ENCODE measurements around the gene SUPT4H1.

DNA sequence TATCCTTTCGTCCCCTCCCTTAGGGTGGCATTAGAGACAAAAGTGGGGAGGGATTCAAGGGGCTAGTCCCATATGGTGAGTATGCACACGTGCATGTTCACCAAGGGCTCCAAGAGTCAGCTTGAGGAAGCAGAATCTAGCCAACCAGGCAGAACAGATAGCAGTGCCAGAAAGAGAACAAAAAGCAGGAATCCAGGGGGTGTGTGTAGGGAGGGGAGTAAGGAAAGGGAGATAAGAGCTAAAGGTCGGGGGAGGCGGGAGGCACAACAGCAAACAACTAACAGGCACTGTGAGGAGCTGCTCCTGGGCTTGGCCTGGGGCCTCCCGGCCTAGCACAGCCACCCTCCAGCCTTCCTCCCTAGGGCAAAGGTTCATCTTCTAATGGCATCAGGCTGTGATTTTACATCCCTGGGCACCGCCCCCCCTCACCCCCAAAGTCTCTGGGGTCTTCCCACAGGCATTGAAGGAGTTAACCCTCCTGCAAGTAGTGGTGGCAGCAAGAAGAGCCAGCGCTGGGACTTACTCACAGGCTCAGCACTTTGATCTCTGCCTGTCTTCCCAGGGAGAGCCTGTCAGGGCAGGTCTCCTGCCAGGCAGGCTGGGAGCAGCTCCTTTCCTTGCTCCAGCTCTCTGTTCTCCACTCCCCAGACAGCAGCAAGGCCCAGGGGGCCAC is 12.4 kb upstream of the SUPT4H1 start:
- TF ChIP-seq, protein P1, sequence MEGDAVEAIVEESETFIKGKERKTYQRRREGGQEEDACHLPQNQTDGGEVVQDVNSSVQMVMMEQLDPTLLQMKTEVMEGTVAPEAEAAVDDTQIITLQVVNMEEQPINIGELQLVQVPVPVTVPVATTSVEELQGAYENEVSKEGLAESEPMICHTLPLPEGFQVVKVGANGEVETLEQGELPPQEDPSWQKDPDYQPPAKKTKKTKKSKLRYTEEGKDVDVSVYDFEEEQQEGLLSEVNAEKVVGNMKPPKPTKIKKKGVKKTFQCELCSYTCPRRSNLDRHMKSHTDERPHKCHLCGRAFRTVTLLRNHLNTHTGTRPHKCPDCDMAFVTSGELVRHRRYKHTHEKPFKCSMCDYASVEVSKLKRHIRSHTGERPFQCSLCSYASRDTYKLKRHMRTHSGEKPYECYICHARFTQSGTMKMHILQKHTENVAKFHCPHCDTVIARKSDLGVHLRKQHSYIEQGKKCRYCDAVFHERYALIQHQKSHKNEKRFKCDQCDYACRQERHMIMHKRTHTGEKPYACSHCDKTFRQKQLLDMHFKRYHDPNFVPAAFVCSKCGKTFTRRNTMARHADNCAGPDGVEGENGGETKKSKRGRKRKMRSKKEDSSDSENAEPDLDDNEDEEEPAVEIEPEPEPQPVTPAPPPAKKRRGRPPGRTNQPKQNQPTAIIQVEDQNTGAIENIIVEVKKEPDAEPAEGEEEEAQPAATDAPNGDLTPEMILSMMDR (conservative IDR thresholded peaks at IDR 0.05): no peak
- TF ChIP-seq EZH2 (IDR thresholded peaks at IDR 0.05; ENCODE audit: low read depth): no peak
